ENCODE measurements around the gene MTCH1. TPM values are rescaled to one million over a fixed set of nuclear protein-coding genes. Genes with fewer than 3 reads are reported as not detected.

The MTCH1 gene
- polyA plus RNA-seq, 1 donor = 126 TPM

GRCh38 chr6:36924778-36925374, 61.1 kb downstream of the MTCH1 start:
- Histone ChIP-seq H3K4me3 (ENCODE audit: low read length) (no peak overlapping the region), H3K27me3 (ENCODE audit: control insufficient read depth, insufficient read depth, low read length) (no peaks in the 10 kb centered on the region), H3K9me3 (ENCODE audit: control insufficient read depth, low read depth, low read length) (no peaks in the 10 kb centered on the region), H3K36me3 (ENCODE audit: control insufficient read depth, insufficient read depth, low read length) (peaks cover 38% of the 10 kb centered on the region), H3K4me1 (ENCODE audit: control insufficient read depth, insufficient read depth, low read length) (no peaks in the 10 kb centered on the region), H3K27ac (ENCODE audit: low read length) (no peak overlapping the region)
- WGBS (ENCODE audit: insufficient coverage, low lambda C conversion rate) = 20% methylated on average over 1 of the region's 5 CpGs
- no peak for DNase-seq

- WGBS (ENCODE audit: insufficient coverage, low lambda C conversion rate) = 83% methylated on average over 1 of the region's 4 CpGs
- Histone ChIP-seq H3K4me3 (ENCODE audit: low read length) (no peak overlapping the region), H3K27me3 (ENCODE audit: control insufficient read depth, insufficient read depth, low read length) (no peaks in the 10 kb centered on the region), H3K27ac (ENCODE audit: low read length) (no peak overlapping the region), H3K36me3 (ENCODE audit: control insufficient read depth, insufficient read depth, low read length) (peaks cover 44% of the 10 kb centered on the region), H3K4me1 (ENCODE audit: control insufficient read depth, insufficient read depth, low read length) (no peaks in the 10 kb centered on the region), H3K9me3 (ENCODE audit: control insufficient read depth, low read depth, low read length) (no peaks in the 10 kb centered on the region)
- DNase-seq = no peak
Observed at GRCh38 chr6:36924131-36924530, 61.9 kb downstream of the MTCH1 start.

GRCh38 chr6:36920546-36920945, 65.5 kb downstream of the MTCH1 start:
- Histone ChIP-seq H3K36me3 (ENCODE audit: control insufficient read depth, insufficient read depth, low read length) (peaks cover 76% of the 10 kb centered on the region), H3K27me3 (ENCODE audit: control insufficient read depth, insufficient read depth, low read length) (no peaks in the 10 kb centered on the region), H3K27ac (ENCODE audit: low read length) (no peak overlapping the region), H3K9me3 (ENCODE audit: control insufficient read depth, low read depth, low read length) (no peaks in the 10 kb centered on the region), H3K4me3 (ENCODE audit: low read length) (no peak overlapping the region), H3K4me1 (ENCODE audit: control insufficient read depth, insufficient read depth, low read length) (no peaks in the 10 kb centered on the region)
- no peak for DNase-seq
- no CpG with 5 or more reads among the region's 5 CpGs for WGBS (ENCODE audit: insufficient coverage, low lambda C conversion rate)

- H3K4me3 ChIP-seq (ENCODE audit: low read length) = no peak overlapping the region
- H3K27me3 ChIP-seq (ENCODE audit: control insufficient read depth, insufficient read depth, low read length) = no peaks in the 10 kb centered on the region
- no peaks in the 10 kb centered on the region for H3K4me1 ChIP-seq (ENCODE audit: control insufficient read depth, insufficient read depth, low read length)
- no peak overlapping the region for H3K27ac ChIP-seq (ENCODE audit: low read length)
- WGBS (ENCODE audit: insufficient coverage, low lambda C conversion rate) = 80% methylated on average over 2 of the region's 4 CpGs
- DNase-seq = no peak
- H3K36me3 ChIP-seq (ENCODE audit: control insufficient read depth, insufficient read depth, low read length) = peaks cover 80% of the 10 kb centered on the region
- H3K9me3 ChIP-seq (ENCODE audit: control insufficient read depth, low read depth, low read length) = no peaks in the 10 kb centered on the region
Observed at GRCh38 chr6:36920049-36920448, 65.9 kb downstream of the MTCH1 start.

Other genes starting within 250 kb of the MTCH1 start
- gene CPNE5, start 146.8 kb downstream of the MTCH1 start, polyA plus RNA-seq = 3.9 TPM
- gene PPIL1, start 111.4 kb downstream of the MTCH1 start, polyA plus RNA-seq = 35.1 TPM
- 35.5 TPM for gene C6orf89, start 100.2 kb downstream of the MTCH1 start, polyA plus RNA-seq
- 0.81 TPM for gene PI16, start 31.5 kb downstream of the MTCH1 start, polyA plus RNA-seq
- 15.5 TPM for gene FGD2, start 19.5 kb upstream of the MTCH1 start, polyA plus RNA-seq
- 71.3 TPM for gene PIM1, start 184.0 kb upstream of the MTCH1 start, polyA plus RNA-seq

Measured in large intestine (tissue), 3 donors.